KG1 (cell line): ENCODE data around the gene NKX1-1.
"Not testable (repeated sequence)": the region's sequence is repeated elsewhere in the genome, so short reads cannot be mapped to it uniquely, and the experiment has no call there.

Source experiments
- DNase-seq: peaks from one replicate; lab custom pipeline; 2025; lab: John Stamatoyannopoulos, UW

Gene NKX1-1

GRCh38 chr4:1406394-1406980, at the start of gene NKX1-1:
Gene NKX1-1, minus strand, starts transcription at chr4:1406442. Its CDS starts 0 bp downstream, at chr4:1406442.
- no peak for DNase-seq

GRCh38 chr4:1453731-1454130, 47.5 kb upstream of the NKX1-1 start:
- DNase-seq: no peak

DNA sequence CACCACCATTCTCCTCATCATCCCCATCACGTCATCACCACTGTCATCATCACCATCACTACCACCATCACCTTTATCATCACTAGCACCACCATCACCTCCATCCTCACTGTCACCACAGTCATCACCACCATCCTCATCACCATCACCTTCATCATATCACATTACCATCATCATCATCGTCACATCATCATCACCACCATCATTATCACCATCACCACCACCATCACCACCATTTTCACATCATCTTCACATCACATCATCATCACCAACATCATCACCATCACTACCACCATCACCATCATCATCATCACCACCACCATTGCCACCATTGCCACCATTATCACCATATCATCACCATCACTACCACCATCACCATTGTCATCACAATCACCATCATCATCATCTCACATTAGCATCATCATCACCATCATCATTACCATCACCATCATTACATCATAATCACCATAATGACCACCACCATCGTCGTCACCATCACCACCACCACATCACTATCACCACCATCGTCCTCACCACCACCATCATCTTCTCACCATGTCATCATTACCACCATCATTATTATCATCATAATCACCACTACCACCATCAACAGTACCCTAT, 46.3 kb upstream of the NKX1-1 start:
- no peak for DNase-seq

- DNase-seq: no peak
Measured at GRCh38 chr4:1451752-1452122, 45.5 kb upstream of the NKX1-1 start.

- DNase-seq: no peak
Measured at GRCh38 chr4:1451106-1451751, 45.0 kb upstream of the NKX1-1 start.

DNA sequence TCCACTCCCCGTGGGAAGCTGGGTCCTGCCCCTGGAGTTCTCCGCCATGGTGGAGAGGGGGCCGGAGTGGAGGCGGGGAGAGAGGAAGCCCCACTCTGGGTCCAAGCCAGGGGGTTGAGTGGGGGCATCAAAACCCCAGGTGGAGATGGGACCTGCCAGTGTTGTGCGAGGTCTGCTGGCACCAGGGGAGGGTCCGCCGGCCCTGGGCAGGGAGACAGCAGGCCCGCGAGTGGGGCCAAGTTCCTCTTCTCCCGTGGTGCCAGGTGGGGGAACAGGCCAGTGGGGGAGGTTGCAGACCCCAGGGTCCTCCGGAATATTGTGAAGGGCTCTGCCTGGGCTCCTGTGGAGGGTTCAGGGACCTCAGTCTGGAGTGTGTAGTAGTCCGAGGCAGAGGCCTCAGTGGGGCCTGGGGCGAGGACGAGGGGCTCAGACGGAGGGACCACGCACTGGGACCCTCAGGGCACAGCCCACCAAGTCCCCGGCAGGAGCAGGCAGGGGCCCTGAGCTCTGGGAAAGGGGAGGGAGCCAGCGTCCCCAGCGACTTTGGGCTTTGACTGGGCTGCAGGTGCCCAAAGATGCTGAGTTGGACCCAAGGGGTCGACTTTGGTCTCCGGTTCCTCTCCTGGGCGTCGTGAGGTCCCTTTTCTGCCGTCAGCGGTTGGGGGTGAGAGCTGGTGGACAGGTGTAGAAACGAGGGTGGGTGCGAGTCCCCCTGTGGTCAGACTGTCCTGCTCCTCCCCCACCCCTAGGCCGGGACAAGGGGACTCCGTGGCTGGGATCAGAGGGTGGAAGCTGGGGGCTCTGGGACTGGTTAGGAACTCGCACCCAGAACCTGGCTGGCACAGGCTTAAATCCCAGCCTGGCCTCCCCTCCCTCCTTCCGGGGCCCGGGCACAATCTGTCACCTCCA, 43.8 kb upstream of the NKX1-1 start:
- no peak for DNase-seq

DNA sequence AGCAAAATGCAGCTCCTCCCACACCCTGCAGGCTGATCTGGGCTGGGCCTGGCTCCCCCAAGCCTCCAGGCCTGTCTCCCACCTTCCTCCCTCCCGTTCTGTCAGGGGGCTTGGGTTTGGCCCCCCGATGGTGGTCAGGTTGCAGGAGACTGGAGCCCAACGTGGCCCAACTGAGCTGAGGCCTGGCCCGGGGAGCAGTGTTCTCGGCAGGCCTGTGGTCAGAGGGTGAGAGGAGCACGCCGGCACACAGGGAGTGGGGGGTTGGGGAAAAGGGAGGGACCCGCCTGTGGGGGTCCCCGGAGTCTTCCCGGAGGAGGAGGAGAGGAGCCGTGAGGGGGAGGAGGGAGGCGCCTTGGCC, 43.2 kb upstream of the NKX1-1 start:
- DNase-seq: no peak

DNA sequence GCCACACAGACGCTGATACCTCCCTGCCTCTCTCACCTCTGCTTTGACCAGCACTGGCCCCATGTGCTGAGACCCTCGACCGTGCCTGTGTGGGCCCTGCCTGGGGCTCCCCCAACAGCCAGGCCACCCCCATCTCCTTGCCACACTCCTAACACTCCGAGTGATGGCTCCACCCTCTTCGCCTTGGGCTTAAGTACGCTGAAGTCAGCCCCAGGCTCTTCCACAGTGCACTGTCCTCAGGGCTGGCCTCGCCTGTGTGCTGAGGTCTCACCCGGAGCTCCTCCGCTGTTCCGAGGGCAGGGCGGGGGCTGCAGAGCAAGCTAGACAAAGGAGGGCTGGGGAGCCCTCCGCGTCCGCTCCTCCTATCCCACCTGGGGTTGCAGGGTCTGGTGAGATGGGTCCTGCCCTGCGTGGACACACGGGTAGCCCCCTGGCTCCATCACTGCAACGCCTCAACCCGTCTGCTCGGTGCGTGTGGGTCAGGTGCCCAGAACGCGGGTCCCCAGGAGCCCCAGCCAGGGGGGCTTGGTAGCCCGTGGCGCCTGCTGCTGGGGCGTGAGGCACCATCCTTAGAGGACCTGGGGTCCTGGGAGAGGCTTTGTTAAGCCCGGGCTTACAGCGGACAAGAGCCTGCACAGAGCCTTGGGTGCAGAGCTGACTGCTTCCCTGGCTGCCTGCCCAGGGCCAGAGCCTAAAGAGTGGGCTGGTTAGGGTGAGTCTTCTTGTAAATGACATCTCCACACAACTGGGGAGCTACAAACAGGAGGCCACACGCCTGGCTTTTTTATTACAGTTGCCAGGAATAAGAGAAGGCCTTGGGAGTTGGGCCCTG, 42.6 kb upstream of the NKX1-1 start:
- no peak for DNase-seq

- DNase-seq: no peak
Measured at GRCh38 chr4:1447676-1448588, 41.7 kb upstream of the NKX1-1 start.

DNA sequence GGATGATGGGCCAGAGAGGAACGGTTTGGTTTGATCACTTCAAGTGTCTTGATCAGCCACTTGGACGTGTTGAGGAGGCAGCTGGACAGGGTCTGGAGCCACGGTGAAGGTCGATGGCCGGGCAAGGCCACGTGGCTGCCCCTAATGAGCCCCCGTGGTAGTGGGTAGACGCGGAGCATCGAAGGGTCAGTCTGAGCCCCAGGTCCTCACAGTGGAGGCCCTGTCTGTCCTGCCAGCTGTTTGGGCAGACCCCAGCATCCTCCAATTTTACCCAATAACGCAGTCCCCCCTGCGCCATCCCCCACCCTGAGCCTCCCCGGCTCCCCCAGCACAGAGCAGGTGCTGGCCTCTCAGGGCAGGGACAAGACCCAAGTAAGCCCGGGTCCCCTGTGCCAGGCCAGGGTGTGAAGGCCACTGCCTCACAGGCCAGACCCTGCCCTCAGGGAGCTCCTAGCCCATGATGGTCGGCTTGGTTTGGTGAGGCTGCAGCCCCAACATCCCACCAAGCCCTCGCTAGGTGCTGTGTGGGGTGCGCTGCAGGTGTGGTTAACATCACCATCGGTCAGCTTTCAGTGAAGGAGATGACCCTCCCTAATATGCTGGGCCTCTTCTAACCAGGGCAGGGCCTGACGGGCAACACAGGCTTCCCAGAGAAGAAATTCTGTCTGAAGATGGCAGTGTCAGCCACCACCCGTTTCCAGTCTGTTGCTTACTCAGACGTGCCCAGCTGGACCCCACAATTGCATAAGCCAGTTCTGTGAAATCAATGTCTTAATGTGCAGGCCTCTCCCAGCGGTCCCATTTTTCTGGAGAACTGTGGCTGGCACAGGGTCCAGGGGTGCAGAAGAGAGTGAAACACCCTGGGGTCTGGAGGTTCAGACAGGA, 40.5 kb upstream of the NKX1-1 start:
- DNase-seq: no peak

- DNase-seq: no peak
Measured at GRCh38 chr4:1445716-1446445, 39.6 kb upstream of the NKX1-1 start.

GRCh38 chr4:1443688-1444172, 37.5 kb upstream of the NKX1-1 start:
- not testable (repeated sequence) for DNase-seq

DNA sequence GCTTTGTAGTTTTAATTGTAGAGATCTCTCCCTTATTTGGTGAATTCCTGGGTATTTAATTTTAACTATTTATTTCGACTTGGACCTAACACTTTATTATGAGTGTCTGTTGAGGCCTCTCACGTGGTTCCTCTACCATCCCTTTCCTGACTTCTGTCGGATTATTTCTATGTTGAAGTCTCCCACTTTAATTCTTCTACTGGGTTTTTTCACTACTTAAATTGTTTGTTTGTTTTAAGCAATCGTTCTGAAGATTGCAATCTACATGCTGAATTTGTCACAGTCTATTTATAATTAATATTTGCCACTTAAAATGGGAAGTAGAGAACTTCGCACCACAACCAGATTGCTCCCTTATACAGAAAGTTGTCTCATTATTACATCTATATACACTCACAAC, 20.8 kb upstream of the NKX1-1 start:
- DNase-seq: no peak

DNA sequence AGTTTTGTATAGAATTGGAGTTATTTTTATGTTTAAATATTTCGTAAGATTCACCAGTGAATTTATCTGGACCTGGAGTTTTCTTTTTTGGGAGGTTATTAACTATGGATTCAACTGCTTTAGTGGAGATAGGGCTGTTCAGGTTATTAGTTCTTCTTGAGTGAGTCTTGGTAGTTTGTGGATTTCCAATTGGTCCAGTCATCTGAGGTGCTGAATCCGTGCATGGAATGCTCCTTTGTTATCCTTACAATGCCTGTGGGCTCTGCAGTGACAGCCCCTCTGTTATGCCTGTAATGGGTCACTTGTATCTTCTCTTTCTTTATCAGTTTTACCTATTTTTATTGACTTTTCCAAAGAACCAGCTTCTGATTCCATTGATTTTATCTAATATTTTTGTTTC, 15.4 kb upstream of the NKX1-1 start:
- no peak for DNase-seq

GRCh38 chr4:1419708-1420107, 13.5 kb upstream of the NKX1-1 start:
- no peak for DNase-seq

DNA sequence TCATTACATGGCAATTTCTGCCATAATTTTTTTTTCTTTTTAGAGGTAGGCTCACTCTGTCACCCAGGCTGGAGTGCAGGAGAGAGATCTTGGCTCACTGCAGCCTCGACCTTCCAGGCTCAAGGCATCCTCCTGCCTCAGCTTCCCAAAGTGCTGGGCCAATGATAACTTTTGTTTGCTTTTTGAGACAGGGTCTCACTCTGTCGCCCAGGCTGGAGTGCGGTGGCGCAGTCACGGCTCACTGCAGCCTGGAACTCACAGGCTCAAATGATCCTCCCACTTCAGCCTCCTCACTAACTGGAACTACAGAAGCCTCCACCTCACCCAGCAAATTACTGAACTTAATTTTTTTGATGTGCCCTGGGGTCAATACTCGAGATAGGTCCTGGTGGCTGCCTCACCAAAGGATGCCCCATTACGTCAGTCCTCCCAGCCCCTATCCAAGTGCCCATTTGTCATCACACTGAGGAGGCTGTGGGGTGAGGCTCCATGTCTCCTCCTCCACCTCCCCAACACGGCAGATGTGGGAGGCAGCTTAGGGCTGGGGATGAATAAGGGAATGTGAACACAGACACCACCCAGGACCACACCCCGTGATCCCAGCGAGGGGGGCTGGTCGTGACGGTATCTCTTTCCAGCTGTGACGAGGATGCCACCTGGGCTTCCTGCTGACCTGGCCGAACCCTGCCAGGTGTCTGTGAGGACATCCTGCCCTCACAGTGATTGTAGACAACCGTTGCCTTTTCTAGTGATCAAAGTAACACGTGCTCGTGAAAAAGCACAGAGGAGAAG, 12.4 kb upstream of the NKX1-1 start:
- DNase-seq: no peak

GRCh38 chr4:1417522-1418390, 11.5 kb upstream of the NKX1-1 start:
- no peak for DNase-seq
